Activated T-cell treated with anti-CD3 and anti-CD28 coated beads for 4 hours (primary cell): ENCODE data around the gene CLEC20A.

ENCODE experiments used
- DNase-seq: peaks from one replicate; pipeline ENCODE4 v3.0.0-alpha.2; 2020

Gene CLEC20A

GRCh38 chr1:178465011-178465410 is 31.8 kb downstream of the CLEC20A start:
- DNase-seq: no peak

GRCh38 chr1:178464566-178464965 is 32.2 kb downstream of the CLEC20A start:
- no peak for DNase-seq

- DNase-seq: no peak
Observed at GRCh38 chr1:178464141-178464540, 32.6 kb downstream of the CLEC20A start.

GRCh38 chr1:178461701-178462100 is 35.1 kb downstream of the CLEC20A start:
- DNase-seq: no peak

GRCh38 chr1:178461104-178461503 is 35.7 kb downstream of the CLEC20A start:
- no peak for DNase-seq

- no peak for DNase-seq
Observed at GRCh38 chr1:178458203-178458602, 38.6 kb downstream of the CLEC20A start.

- DNase-seq: no peak
Observed at GRCh38 chr1:178457651-178458050, 39.1 kb downstream of the CLEC20A start.

GRCh38 chr1:178456472-178456871 is 40.3 kb downstream of the CLEC20A start:
- DNase-seq: no peak

- no peak for DNase-seq
Observed at GRCh38 chr1:178452013-178452412, 44.8 kb downstream of the CLEC20A start.

GRCh38 chr1:178451529-178451928 is 45.2 kb downstream of the CLEC20A start:
- no peak for DNase-seq

GRCh38 chr1:178450871-178451270 is 45.9 kb downstream of the CLEC20A start:
- DNase-seq: no peak

- no peak for DNase-seq
Observed at GRCh38 chr1:178442925-178443324, 53.8 kb downstream of the CLEC20A start.

- DNase-seq: no peak
Observed at GRCh38 chr1:178438432-178438831, 58.3 kb downstream of the CLEC20A start.

- DNase-seq: no peak
Observed at GRCh38 chr1:178436899-178437298, 59.9 kb downstream of the CLEC20A start.

- DNase-seq: no peak
Observed at GRCh38 chr1:178434899-178435435, 61.8 kb downstream of the CLEC20A start.

- no peak for DNase-seq
Observed at GRCh38 chr1:178434360-178434759, 62.4 kb downstream of the CLEC20A start.
